Tibial nerve (tissue), 4 donors: ENCODE measurements around the gene TRIML2. TPM values are rescaled to one million over a fixed set of nuclear protein-coding genes. Genes with fewer than 3 reads are reported as not detected.

Experiments used
- DNase-seq, 2 donors: peaks; one replicate each; pipeline ENCODE4 v3.0.0-alpha.2; 2019; ENCODE audit warnings: low spot score in 2 of 2
- H3K27ac ChIP-seq, 4 donors: fragments of 200-600 bp; sonication (generic) in 3 of 4; one replicate each; pipeline ENCODE4 v1.5.1; 2017 to 2019; ENCODE audit warnings: mild to moderate bottlenecking in 1 of 4
- H3K27me3 ChIP-seq, 2 donors: fragments of 200-600 bp; sonication (generic) in 1 of 2; one replicate each; pipeline versions ENCODE4 v1.5.1 to v1.6.0; 2017 to 2019
- H3K36me3 ChIP-seq, 3 donors: fragments of 200-600 bp; sonication (generic); one replicate each; pipeline ENCODE4 v1.5.1; 2018 to 2019
- H3K4me1 ChIP-seq, 4 donors: fragments of 200-600 bp; sonication (generic) in 3 of 4; one replicate each; pipeline ENCODE4 v1.5.1; 2017 to 2019
- H3K4me3 ChIP-seq, 4 donors: fragments of 200-600 bp; sonication (generic) in 3 of 4; one replicate each; pipeline ENCODE4 v1.5.1; 2017 to 2019; ENCODE audit warnings: mild to moderate bottlenecking in 1 of 4, moderate library complexity in 1 of 4
- H3K9me3 ChIP-seq, 4 donors: fragments of 200-600 bp; sonication (generic) in 3 of 4; one replicate each; pipeline ENCODE4 v1.5.1; 2017 to 2019
- EP300 ChIP-seq, 2 donors: sonication (generic); formaldehyde crosslinking; IDR thresholded peaks; one replicate each; pipeline ENCODE4 v1.6.1; 2017; ENCODE audit warnings: antibody characterized with exemption in 2 of 2, mild to moderate bottlenecking in 1 of 2
- POLR2A ChIP-seq, 2 donors: fragments of 450-650 bp; IDR thresholded peaks; one replicate each; pipeline ENCODE4 v1.6.1; 2017; ENCODE audit warnings: antibody characterized with exemption in 2 of 2, mild to moderate bottlenecking in 2 of 2, moderate library complexity in 2 of 2
- WGBS, 2 donors: methylation state at CpG; one replicate each; pipeline ENCODE4 v1.1.5; 2018; 5-methylcytosine and 5-hydroxymethylcytosine counted together
- total RNA-seq, 4 donors: library from RNA; depleted of rRNA; stranded (reverse); fragments of >200 nt; gene quantifications; one replicate each; pipeline ENCODE4 v1.1.0, GENCODE V29; 2016
- TF ChIP-seq, protein P1 (sequence below), 5 experiments: fragments of 200-600 bp in 3 of 5; fragments of 450-650 bp in 2 of 5; sonication (generic) in 3 of 5; IDR thresholded peaks; one replicate each; pipeline ENCODE4 v1.5.1; 2016 to 2019; ENCODE audit warnings: antibody characterized with exemption in 5 of 5, mild to moderate bottlenecking in 3 of 5, moderate library complexity in 2 of 5

TRIML2 gene
- total RNA-seq, 4 donors from 2014 or later = not detected

DNA sequence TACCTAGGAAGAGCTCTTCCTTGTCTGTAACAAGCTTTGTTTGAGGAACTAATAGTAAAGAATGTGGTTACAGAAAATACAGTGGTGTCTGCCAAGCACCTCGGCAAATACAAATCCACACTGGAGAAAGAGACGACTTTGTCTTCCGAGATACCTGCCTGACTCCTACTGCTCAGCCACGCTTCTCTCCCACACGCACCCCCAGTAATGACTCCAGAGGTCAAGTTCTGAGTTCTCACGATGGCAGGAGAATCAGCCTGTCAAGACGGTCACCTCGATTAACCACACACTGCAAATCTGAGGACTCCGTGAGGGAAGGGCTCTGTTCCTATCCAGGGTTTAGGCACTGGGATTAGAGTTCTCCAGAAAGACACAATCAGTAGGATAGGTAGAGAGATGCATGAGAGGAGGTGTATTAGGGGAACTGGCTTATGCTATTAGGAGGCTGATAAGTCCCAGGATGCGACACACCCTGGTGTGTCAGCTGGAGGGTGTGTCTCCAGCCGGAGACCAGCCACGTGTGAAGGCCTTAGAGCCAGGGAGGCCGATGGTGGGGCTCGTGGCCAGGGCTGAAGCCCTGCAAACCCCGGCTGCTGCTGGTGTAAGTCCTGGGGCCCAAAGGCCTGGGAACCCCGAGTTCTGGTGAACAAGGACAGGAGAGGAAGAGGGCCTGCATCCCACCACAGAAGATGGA is 8.4 kb upstream of the TRIML2 start:
- Histone ChIP-seq H3K9me3 (no peaks in the 10 kb centered on the region), H3K4me1 (no peaks in the 10 kb centered on the region), H3K36me3 (no peaks in the 10 kb centered on the region), H3K27me3 (no peaks in the 10 kb centered on the region), H3K27ac (no peak overlapping the region), H3K4me3 (no peak overlapping the region)
- 76 to 82% methylated on average over 16 of the region's 16 CpGs for WGBS, 2 donors
- no peak for DNase-seq
- no peak for TF ChIP-seq POLR2A (IDR thresholded peaks at IDR 0.05)

DNA sequence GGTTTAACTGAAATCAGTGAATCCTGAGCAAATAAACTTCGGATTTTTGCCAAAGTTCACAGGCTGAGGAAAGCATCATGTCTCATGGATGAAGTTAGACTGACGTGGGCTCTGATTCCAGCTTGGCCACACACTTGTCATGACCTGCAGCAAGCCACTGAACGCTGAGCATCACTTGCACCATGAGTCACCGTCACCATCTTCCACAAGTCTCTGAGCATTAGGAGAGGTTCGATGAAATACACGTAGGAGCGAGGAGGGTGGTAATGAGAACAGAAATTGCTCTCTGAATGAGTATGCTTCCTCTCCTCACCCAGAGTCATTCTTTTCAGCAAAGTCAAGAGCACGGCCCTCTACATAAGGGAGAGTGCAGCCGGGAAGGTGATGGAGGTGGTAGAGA is 3.8 kb upstream of the TRIML2 start:
- DNase-seq = no peak
- H3K27me3 ChIP-seq = no peaks in the 10 kb centered on the region
- TF ChIP-seq EP300 (IDR thresholded peaks at IDR 0.05) (no peak), POLR2A (IDR thresholded peaks at IDR 0.05) (no peak)
- TF ChIP-seq, protein P1, sequence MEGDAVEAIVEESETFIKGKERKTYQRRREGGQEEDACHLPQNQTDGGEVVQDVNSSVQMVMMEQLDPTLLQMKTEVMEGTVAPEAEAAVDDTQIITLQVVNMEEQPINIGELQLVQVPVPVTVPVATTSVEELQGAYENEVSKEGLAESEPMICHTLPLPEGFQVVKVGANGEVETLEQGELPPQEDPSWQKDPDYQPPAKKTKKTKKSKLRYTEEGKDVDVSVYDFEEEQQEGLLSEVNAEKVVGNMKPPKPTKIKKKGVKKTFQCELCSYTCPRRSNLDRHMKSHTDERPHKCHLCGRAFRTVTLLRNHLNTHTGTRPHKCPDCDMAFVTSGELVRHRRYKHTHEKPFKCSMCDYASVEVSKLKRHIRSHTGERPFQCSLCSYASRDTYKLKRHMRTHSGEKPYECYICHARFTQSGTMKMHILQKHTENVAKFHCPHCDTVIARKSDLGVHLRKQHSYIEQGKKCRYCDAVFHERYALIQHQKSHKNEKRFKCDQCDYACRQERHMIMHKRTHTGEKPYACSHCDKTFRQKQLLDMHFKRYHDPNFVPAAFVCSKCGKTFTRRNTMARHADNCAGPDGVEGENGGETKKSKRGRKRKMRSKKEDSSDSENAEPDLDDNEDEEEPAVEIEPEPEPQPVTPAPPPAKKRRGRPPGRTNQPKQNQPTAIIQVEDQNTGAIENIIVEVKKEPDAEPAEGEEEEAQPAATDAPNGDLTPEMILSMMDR (IDR thresholded peaks at IDR 0.05) = no peak
- H3K27ac ChIP-seq = no peak overlapping the region
- H3K4me1 ChIP-seq = no peaks in the 10 kb centered on the region
- H3K4me3 ChIP-seq = no peak overlapping the region
- no peaks in the 10 kb centered on the region for H3K36me3 ChIP-seq
- H3K9me3 ChIP-seq = no peaks in the 10 kb centered on the region
- WGBS, 2 donors = 87 to 92% methylated on average over 9 of the region's 9 CpGs

DNA sequence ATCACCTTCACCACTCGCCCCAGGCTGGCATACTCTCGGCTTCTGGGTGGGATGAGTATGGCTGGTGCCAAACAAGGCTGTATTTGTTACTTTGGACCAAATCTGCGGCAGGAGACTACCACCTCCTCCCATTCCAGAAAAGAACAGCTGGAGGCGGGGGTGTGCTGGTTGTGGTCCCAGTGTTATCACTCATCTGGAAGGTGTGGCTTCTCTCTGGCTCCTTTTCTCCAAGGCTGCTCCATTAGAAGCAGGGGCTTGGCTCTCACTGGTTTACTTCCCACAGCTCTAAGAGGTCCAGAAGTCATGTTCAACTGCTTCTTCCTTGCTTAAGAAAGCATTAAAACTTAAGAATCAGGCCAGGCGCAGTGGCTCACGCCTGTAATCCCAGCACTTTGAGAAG is 2.6 kb upstream of the TRIML2 start:
- peaks cover 0 to 2% (median 0%) of the 10 kb centered on the region in 4 donors for H3K9me3 ChIP-seq
- H3K4me3 ChIP-seq = no peak overlapping the region
- no peaks in the 10 kb centered on the region for H3K27me3 ChIP-seq
- H3K4me1 ChIP-seq = no peaks in the 10 kb centered on the region
- TF ChIP-seq EP300 (IDR thresholded peaks at IDR 0.05) (no peak), POLR2A (IDR thresholded peaks at IDR 0.05) (no peak)
- TF ChIP-seq, protein P1 (IDR thresholded peaks at IDR 0.05) = no peak
- no peak overlapping the region for H3K27ac ChIP-seq
- 57 to 76% methylated on average over 6 of the region's 6 CpGs for WGBS, 2 donors
- DNase-seq = no peak
- H3K36me3 ChIP-seq = no peaks in the 10 kb centered on the region

DNA sequence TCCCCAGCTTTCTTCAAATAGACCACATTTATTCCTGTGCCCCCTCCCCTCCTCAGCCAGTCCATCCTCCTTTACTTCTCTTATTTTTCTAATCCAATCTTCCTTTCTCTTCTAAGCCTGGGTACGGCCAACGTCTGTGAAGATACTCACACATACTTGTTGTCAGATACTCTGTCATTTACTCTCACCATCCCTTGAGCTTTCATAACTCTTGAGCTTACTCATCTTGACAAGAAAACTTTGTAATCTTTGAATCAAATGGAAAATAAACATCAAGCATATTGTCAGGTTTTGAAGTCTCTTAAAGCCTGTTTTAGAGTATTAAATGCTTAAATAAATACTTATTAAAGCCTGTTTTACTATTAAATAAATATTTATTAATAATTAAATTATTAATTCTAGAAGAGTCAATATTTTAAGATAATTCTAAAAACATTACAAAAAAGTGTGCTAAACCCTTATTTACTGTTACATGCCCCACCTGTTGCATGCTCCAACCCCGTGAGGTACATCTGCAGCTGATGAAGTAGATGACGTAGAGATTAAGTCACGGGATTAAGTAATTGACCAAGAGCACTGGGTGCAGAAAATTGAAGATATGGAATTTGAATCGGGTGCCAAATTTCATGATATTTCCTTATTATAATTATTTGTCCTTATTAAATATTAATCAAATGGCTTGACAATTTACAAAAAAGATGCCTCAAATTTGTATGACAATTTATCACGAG is 1.5 kb upstream of the TRIML2 start:
- Histone ChIP-seq H3K27ac (no peak overlapping the region), H3K36me3 (no peaks in the 10 kb centered on the region), H3K27me3 (no peaks in the 10 kb centered on the region), H3K4me1 (no peaks in the 10 kb centered on the region), H3K9me3 (peaks cover 0 to 13% (median 0%) of the 10 kb centered on the region in 4 donors), H3K4me3 (no peak overlapping the region)
- no peak for DNase-seq
- 65 to 75% methylated on average over 7 of the region's 7 CpGs for WGBS, 2 donors
- TF ChIP-seq POLR2A (IDR thresholded peaks at IDR 0.05) (no peak), EP300 (IDR thresholded peaks at IDR 0.05) (no peak)
- TF ChIP-seq, protein P1 (IDR thresholded peaks at IDR 0.05) = no peak

DNA sequence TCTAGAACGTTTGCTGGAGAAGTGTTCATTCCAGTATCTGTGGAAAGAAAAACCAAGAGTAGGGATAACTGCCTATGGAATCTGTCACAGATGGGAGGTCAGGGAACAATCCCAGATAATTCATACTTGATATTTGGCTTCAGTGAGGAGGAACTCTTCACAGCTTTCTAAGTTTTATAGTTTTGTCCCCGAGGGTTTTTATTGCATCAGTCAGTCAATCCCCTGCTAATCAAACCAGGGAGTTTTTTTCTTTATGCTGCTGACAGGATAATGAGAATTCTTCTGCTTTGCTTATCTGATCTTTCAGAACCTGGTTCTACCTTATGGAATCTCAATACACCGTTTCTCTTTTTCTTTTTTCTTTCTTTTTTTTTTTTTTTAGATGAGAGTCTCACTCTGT is 633 bp upstream of the TRIML2 start:
- H3K4me1 ChIP-seq = no peaks in the 10 kb centered on the region
- TF ChIP-seq POLR2A (IDR thresholded peaks at IDR 0.05) (no peak), EP300 (IDR thresholded peaks at IDR 0.05) (no peak)
- TF ChIP-seq, protein P1 (IDR thresholded peaks at IDR 0.05) = no peak
- H3K27me3 ChIP-seq = no peaks in the 10 kb centered on the region
- peaks cover 0 to 13% (median 0%) of the 10 kb centered on the region in 4 donors for H3K9me3 ChIP-seq
- WGBS, 2 donors = 31 to 34% methylated on average over 3 of the region's 3 CpGs
- no peak overlapping the region for H3K4me3 ChIP-seq
- H3K36me3 ChIP-seq = no peaks in the 10 kb centered on the region
- no peak for DNase-seq
- H3K27ac ChIP-seq = no peak overlapping the region
